Astrocyte of the cerebellum (primary cell): ENCODE results near the gene KIDINS220.

ENCODE experiments used
- DNase-seq: peaks from one replicate; pipeline ENCODE4 v3.0.0-alpha.2; 2011; ENCODE audit warnings: low read depth
- H3K4me3 ChIP-seq: 2 replicates; pipeline ENCODE4 v1.5.1; 2011; ENCODE audit warnings: mild to moderate bottlenecking, low read depth, low read length, moderate library complexity
- in situ Hi-C: cut with HindIII; loops from 2 replicates; pipeline ENCODE4 v1.10.0; 2017; ENCODE audit warnings: low sequenced_read_pairs
- TF ChIP-seq, protein P1 (sequence below): IDR thresholded peaks from 2 replicates; pipeline ENCODE4 v1.5.1; 2012; ENCODE audit warnings: low read length, low read depth, moderate library complexity, mild to moderate bottlenecking; ENCODE audit errors: missing control alignments

Gene KIDINS220

DNA sequence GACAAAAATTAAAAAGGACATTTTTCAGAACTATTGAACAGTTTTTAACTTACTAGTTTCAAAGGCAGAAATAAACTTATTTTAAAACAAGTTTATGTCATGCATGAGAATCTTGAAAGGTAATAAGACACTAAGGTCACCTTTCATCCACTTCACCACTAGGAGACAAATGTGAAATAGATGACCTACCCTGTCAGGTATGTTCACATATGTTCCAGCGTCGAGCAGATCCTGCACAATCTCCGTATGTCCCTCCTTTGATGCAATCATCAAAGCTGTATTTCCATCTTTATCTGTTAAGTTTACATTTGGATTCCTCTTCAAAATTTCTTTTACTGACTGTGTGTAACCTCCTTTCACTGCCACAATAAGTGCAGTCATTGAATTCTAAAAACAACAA, 34.7 kb downstream of the KIDINS220 start:
- H3K4me3 ChIP-seq, result no peak overlapping the region
- no peak for DNase-seq
- in situ Hi-C loops, result no loop called here
- TF ChIP-seq, protein P1, sequence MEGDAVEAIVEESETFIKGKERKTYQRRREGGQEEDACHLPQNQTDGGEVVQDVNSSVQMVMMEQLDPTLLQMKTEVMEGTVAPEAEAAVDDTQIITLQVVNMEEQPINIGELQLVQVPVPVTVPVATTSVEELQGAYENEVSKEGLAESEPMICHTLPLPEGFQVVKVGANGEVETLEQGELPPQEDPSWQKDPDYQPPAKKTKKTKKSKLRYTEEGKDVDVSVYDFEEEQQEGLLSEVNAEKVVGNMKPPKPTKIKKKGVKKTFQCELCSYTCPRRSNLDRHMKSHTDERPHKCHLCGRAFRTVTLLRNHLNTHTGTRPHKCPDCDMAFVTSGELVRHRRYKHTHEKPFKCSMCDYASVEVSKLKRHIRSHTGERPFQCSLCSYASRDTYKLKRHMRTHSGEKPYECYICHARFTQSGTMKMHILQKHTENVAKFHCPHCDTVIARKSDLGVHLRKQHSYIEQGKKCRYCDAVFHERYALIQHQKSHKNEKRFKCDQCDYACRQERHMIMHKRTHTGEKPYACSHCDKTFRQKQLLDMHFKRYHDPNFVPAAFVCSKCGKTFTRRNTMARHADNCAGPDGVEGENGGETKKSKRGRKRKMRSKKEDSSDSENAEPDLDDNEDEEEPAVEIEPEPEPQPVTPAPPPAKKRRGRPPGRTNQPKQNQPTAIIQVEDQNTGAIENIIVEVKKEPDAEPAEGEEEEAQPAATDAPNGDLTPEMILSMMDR, result no peak

DNA sequence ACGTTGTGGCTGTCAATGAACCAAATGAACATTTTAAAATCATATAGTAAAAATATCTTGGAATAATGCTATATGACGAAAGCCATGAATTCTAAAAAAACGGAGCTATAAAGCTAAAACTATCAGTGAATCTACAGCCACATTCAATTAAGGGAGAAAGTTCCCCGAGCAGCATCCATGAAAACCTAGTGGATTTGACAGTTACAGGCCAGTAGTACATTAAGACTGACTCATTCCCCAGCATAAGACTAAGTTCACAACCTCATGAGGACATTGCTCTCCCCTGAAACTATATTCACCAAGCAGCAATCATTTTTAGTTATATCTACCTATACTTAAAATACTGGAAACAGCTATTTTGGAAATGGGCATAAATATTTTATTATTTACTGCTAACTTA, 36.6 kb downstream of the KIDINS220 start:
- no peak for DNase-seq
- in situ Hi-C loops, result no loop called here
- H3K4me3 ChIP-seq, result no peak overlapping the region
- TF ChIP-seq, protein P1, result no peak

DNA sequence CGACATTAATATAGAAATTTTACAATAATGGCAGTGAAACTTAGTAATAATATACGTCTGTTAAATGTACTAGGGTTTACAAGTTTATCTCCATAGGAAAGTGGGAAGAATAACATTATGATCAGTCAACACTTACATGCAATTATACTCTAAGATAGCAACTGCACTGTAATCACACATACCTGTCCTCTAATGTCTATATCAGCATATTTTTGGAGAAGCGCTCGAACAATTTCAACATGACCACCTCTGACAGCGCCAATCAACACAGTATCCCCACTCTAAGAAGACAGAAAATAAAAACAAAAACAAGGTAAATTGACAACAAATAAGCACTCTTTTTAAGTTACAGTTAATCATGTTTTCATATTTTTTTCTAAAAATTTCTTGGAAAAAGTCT, 37.2 kb downstream of the KIDINS220 start:
- H3K4me3 ChIP-seq, result no peak overlapping the region
- no peak for DNase-seq
- in situ Hi-C loops, result no loop called here
- TF ChIP-seq, protein P1, result no peak

DNA sequence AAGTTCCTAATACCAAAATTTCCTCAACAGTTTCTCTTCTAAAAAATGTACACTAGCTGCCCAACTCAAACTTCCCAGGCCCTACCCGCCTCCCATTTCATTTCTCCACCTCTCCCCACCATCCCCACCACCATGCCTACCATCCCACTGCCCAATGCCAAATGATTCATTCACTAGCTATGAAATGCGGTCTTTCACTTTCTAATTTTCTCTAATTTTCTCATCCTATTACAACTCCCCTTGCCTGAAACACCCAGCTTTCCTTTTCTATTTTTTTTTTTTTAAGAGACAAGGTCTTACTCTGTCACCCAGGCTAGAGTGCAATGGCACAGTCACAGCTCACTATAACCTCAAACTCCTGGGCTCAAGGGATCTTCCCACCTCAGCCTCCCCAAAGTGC, 38.4 kb downstream of the KIDINS220 start:
- TF ChIP-seq, protein P1, result no peak
- DNase-seq, result no peak
- no peak overlapping the region for H3K4me3 ChIP-seq
- in situ Hi-C loops, result no loop called here

DNA sequence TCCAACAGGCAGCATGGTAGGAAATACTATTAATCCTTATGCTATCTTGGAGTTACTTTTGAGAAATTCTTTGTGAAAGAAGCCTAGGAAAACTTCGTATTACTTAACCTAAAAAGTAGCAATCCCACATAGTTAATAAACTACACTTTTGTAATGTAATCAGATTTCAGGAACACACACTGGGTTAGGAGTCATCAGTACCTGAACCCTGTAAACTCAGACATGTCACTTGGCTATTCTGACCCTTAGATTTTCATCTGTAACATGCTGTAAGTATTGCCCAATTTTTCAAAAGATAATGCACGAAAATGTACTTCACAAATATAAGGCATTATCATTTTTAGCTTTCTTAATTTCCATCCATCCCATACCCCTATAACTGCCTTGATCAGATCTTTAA, 39.0 kb downstream of the KIDINS220 start:
- H3K4me3 ChIP-seq, result no peak overlapping the region
- in situ Hi-C loops, result no loop called here
- no peak for DNase-seq
- TF ChIP-seq, protein P1, result no peak

DNA sequence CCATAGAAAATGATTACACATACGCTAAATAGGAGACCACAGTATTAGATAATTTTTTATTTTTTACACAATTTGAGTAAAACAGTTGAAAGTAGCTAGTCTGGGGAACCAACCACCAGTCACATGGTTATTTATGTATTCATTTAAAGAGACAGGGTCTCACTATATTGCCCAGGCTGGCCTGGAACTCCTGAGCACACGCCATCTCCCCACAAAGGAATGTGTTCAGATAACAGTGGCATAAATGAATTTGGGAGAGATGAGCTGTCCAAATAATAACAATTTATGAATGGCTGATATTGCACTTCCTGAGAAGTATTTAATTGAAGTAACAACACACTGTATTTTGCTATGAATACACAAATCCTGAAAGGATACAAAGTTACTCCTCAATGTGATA, 39.7 kb downstream of the KIDINS220 start:
- H3K4me3 ChIP-seq, result no peak overlapping the region
- TF ChIP-seq, protein P1, result no peak
- in situ Hi-C loops, result no loop called here
- no peak for DNase-seq
